GM18861 (cell line): ENCODE measurements around the gene NAT9.

Experiments
- ATAC-seq: cut with Tn5 transposase; IDR thresholded peaks from one replicate; pipeline ENCODE4 v1.9.1; 2021; ENCODE audit not compliant: unreplicated experiment

Gene NAT9

GRCh38 chr17:74763565-74764387, 12.4 kb downstream of the NAT9 start:
- no peak for ATAC-seq

- no peak for ATAC-seq
Observed at GRCh38 chr17:74761931-74762330, 14.2 kb downstream of the NAT9 start.

GRCh38 chr17:74761419-74761818, 14.7 kb downstream of the NAT9 start:
- no peak for ATAC-seq

GRCh38 chr17:74760404-74761105, 15.6 kb downstream of the NAT9 start:
- no peak for ATAC-seq

- ATAC-seq: no peak
Observed at GRCh38 chr17:74759941-74760340, 16.2 kb downstream of the NAT9 start.

DNA sequence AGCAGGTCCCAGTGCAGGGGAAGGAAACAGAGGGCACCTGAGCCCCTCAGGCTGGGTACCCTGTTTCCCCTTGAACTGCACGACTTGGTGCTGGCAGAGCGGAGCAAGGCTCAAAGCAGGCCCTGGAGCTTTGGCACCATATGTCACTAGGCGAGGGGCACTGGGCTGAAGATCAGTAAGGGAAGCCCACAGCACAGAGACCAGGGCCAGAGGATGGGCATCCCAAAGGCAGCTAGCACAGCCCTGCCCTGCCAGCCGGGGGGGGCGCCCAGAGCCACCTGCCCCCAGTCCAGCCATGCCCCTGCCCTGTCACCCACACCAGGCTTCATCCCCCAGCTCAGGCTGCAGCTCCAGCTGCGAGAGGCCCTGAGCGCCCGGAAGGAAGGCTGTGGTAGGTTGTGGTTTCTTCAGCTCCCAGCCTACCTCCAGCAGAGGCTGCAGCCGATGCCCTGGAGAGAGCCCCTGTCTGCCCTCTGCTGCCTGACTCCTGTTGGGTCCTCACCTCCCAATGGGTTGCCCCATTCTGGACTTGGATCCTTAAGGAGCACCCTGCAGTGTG, 16.8 kb downstream of the NAT9 start:
- peak; percentile 74 for ATAC-seq

DNA sequence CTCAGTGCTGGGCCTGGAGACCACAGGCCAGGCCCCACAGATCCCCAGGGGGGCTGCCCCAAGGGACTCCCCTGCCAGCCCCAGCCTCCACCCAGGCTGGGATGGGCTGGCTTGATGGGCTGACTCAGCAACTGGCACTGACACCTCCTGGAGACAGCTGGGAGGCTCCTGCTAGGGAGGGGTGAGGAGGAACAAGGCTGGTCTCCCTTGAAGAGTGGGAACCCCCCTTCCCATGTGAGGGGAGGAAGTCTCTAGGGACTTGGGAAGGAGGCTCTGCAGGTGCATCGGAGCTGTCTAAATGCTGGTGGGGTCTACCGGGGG, 17.3 kb downstream of the NAT9 start:
- no peak for ATAC-seq

DNA sequence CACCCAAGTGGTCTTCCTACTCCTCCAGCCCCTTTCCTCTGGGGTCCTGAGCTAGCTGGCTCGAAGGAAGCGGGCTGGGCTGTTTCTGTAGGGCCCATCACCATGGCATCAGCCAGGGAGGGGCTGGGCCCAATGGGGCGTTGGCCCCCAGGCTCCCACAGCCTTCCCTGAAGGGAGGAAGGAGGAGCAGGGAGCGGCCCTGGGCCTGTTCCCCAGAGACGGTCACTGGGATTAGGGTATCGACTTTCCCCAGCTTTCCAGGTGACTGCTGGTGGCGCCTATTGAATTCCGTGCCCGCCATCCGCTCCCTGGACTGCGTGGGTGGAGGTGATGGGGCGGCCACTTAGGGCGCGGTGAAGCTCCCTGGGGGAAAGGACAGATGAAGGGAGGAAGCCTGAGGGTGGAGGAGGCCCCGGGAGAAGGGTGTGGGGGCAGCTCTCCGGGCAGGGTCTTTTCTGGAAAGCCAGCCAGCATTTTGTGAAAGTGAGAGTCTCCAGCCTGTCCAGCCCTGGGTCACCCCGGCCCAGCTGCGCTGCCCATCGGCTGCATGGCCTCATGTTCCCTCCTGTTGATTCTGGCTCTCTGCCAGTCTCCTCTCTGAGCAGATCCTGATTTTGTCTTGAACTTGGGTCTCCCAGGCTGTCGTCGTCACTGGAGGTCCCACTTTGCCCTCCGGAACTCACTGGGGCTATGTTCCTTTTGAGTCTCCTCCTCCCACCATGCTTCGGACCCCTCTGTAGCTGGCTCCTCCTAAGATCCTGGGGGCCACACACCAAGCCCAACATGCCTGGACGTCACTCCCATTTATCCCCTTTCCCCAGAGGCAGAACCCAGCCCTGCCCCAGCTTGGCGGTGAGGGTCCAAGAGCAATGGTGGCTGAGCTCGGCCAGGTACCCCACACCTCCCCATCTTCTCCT, 18.0 kb downstream of the NAT9 start:
- ATAC-seq: no peak

DNA sequence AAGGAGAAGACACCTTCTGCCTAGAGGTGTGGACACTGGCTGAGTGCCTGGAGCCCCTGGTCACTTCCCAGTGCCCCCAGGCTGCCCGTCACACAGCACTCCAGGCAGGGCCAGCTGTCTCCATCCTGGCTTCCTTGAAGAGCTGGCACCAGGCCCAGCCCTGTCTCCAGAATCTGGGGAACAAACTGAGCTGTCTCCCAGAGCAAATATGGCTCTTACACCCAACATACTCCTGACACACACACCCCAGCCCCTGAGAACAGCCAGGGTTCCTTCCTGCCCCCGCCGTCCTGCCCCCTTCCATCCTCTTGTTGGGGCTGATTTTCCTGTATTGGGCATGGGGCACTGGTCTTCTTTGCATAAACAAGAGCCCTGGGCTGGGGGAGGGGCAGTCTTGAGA, 18.6 kb downstream of the NAT9 start:
- no peak for ATAC-seq

- no peak for ATAC-seq
Observed at GRCh38 chr17:74756891-74757290, 19.3 kb downstream of the NAT9 start.

- ATAC-seq: no peak
Observed at GRCh38 chr17:74755533-74755932, 20.6 kb downstream of the NAT9 start.

DNA sequence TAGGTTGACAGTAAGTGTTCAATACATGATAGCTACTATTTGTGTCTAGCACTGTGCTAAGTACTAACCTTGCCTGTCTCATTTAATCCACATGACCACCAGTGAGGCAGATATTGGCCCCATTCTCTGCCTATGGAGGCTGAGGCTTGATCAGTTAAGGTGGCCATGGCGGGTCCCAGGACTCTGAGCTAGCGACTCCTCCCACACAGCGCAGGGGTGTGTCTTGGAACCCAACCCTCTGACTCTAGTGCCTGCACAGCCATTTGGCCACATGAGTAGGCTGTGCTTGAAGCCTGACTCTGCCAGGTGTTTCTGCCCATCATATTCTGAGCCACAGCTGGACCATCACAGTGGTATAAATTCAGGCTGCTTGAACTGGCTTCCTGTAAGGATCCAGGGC, 21.3 kb downstream of the NAT9 start:
- no peak for ATAC-seq

GRCh38 chr17:74752822-74753401, 23.2 kb downstream of the NAT9 start:
- no peak for ATAC-seq

- ATAC-seq: no peak
Observed at GRCh38 chr17:74752415-74752814, 23.7 kb downstream of the NAT9 start.

- ATAC-seq: no peak
Observed at GRCh38 chr17:74750327-74751069, 25.6 kb downstream of the NAT9 start.

DNA sequence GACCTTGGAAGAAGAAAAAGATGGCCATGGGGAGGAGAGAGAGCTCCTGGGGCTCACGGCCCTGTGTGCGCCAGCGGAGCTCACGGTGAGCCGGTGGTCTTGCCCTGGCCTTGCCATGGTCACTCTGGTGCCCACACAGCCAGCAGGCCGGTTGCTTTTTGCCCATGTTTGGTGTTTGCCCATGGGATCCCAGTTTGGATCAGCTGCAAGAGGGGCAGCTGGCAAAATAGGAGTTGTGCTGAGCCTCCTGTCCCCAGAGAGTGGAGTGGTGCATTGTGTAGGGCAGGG, 26.2 kb downstream of the NAT9 start:
- no peak for ATAC-seq

- no peak for ATAC-seq
Observed at GRCh38 chr17:74749279-74750038, 26.7 kb downstream of the NAT9 start.

DNA sequence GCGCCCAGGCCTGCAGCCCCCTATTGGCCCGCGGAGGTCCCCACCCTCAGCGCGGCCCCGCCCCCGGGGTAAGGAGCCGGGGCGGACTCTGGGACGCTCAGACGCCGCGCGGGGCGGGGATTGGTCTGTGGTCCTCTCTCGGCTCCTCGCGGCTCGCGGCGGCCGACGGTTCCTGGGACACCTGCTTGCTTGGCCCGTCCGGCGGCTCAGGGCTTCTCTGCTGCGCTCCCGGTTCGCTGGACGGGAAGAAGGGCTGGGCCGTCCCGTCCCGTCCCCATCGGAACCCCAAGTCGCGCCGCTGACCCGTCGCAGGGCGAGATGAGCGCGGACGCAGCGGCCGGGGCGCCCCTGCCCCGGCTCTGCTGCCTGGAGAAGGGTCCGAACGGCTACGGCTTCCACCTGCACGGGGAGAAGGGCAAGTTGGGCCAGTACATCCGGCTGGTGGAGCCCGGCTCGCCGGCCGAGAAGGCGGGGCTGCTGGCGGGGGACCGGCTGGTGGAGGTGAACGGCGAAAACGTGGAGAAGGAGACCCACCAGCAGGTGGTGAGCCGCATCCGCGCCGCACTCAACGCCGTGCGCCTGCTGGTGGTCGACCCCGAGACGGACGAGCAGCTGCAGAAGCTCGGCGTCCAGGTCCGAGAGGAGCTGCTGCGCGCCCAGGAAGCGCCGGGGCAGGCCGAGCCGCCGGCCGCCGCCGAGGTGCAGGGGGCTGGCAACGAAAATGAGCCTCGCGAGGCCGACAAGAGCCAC, 27.4 kb downstream of the NAT9 start, which contains the start of gene NHERF1:
TSS of gene NHERF1 (plus strand) at position 100 of the 750 bp plus-strand sequence. CDS start at position 319, 219 bp downstream.
- peak; percentile 78 for ATAC-seq

DNA sequence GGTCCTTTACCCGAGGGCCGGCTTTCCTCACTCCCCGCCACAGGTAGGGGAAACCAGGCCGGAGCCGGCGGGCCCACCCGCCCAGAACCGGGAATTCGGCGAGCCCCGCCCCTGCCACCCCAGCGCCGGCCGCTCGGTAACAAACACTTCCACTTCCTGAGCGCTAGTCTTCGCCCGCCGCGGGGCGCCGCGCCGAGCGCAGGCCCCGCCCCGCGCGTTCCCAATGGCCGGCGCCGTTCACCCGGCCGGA, 27.9 kb downstream of the NAT9 start:
- no peak for ATAC-seq
